ENCODE data around the gene RNF217.

Gene RNF217

DNA sequence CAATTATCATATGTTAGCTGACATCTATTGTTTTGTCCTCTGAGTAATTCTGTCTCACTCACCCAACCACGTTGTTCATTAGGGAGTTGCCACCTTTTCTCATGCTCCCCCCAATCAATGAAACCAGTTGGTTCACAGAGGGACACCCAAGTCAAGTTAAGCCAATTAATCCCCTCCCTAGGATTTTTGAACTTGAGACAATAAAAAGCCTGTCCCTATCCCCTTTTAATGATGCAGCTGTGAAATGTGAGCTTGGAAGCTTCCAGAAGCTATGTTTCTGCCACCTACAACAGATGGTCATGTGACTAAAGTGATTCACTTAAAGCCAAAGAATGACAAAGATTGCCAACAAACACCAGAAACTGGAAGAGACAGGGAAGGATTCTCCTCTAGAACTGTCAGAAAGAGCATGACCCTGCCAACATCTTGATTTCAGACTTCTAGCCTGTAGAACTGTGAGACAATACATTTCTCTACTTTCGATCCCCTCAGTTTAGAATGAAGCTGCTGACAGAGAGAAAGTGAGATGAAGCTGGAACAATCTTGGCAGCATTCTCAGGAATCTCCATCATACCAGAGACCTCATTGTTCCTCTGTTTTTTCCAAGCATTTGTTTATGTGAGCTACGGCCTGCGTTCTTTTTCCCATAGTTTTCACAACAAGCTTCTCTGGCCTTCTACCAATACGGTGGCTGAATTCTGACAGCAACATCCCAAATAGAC lies 133.5 kb downstream of the RNF217 start:
- no peak for DNase-seq (ENCODE audit: low read depth in 2 of 2)

DNA sequence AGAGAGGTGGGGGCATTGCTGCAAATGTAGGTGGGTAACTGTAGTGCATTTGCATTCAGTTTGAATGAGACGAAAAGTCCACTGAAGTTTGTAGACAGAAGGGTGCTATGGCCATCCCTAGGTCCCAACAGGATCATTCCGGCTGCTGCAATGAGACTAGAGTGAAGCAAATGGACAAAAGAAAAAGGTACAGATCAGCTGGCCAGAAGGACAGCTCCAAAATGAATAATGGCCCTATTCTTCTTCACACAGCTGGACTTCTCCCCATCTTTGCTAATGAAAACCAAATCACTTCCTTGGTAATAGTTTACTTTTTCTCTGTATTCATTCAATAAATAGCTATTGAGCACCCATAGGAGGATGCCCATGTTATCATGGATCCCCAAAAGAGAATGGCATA lies 134.9 kb downstream of the RNF217 start:
- DNase-seq (ENCODE audit: low read depth in 2 of 2): no peak

DNA sequence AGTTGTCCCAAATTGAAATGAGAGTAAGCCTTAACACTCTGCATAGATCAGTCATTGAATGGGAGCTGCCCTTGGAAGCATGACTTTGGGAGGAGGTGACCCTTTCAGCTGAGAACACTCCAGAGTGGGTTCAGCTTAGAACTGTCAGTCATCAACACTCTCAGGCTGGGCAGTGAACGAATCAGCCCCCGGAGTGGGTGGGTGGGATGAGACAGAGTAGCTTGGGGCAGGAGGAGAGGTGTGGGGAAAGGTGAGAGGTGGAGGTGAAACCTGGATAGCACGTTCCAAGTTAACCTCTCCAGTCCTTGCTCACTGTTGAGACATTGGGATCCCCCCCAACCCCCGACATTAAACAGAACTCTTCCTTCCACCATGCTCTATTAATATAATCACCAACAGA lies 136.0 kb downstream of the RNF217 start:
- no peak for DNase-seq (ENCODE audit: low read depth in 2 of 2)

DNA sequence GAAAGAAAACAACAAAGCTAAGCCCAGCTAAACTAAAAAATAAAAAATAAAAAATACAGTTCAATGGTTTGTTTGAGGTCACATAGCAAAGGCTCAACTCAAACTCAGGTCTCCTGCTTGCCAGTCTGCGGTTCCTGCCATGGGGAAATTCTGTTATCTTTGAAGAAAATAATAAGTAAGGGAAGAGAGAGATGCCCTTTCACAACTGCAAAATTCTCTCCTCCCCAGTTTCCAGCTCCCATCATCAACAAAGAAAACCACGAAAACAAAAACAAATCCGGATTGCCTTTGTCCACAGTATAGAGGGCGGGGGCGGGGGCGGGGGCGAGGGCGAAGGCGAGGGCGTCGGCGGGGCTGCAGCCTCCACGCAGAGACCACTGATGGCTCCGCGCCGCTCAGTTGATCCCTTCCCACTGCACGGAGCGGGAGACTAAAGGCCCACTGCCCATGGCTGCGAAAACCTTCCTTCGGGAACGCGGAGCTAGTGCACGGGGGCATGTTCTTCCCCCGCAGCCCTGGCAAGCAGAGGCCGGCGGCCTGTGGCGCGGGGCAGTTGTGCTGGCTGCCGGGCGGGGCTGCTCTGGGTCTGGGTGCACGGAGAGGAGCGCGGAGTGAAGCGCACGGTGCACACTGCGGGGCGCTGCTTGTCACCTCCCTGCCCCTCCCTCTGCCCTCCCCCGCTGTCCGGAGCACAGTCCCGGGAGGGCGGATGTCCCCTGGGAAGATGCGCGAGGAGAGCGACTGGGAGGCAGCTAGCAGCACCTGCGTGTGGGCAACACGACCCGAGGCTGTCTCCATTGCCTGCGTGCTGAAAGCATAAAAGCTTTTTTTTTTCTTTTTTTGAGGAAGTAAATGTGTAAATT lies 137.2 kb downstream of the RNF217 start:
- DNase-seq (ENCODE audit: low read depth in 2 of 2): no peak

DNA sequence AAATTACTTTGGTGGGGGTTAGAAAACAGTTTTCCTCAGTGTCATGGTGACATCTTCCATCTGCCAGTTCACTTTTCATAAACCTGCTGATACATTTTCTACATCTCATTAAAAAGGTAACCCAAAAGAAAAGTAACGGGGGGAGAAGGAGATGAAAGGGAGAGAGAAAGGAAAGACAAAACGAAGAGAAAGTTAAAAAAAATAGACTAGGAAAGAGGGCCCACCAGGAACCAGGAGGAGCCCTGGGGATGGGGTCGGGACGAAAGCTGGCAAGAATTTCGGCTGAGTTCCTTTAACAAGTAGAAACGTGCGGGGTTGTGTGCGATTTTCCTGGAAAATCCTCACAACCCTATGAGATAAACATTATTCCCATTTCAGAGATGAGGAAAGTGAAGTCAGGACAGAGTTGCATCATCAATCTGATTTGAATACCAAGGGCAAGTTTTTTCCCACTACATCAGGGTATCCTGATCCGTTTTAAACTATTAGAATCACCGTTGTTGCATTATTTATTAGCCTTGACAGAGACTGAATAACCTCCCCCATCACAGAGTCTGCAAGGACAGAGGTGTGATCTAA lies 137.9 kb downstream of the RNF217 start:
- no peak for DNase-seq (ENCODE audit: low read depth in 2 of 2)

DNA sequence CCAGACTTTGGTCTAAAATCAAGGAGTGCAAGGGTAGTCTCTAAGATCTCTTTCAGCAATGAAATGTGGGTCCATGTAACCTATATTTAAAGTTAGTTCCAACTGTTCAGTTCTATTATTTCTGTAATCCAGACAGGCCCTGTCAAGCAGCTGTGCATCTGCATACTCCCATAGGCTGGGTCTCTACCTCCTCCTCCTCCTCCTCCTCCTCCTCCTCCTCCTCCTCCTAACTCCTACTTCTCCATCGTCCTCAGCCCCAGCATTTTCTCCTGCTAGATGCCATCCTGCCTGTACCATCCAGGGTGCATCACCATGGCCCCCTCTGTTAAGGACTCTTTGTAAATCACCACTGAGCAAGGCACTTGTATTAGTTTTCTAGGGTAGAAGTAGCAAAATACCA lies 138.9 kb downstream of the RNF217 start:
- no peak for DNase-seq (ENCODE audit: low read depth in 2 of 2)

DNA sequence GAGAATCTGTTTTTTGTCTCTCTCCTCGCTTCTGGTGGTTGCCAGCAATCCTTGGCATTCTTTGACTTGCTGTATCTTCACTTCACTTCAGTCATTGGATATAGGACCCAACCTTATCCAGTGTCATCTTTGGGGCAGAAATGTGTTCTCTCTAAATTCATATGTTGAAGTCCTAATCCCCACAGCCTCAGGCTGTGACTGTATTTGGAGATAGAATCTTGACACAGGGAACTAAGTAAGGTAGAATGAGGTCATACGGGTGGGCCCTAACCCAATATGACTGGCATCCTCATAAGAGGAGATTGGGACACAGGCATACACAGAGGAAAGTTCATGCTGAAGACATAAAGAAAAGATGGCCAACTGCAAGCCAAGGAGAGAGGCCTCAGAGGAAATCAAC lies 139.4 kb downstream of the RNF217 start:
- no peak for DNase-seq (ENCODE audit: low read depth in 2 of 2)

DNA sequence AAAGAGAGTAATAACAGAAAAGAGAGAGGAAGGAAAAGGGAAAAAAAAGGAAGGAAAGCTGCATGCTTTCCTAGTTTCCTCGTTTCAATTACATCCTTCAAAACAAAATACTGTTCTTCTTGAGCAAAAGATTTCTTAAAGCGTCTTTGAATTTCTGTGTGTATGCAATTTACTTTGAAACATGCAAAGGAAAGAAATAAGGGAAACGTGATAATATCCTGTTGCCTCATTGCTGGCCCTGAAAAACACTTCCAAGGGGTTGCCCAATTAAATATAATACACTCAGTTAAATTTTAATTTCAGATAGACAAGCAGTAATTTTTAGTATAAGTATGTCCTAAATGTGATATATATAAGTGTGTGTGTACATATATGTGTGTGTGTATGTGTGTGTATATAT lies 140.2 kb downstream of the RNF217 start:
- DNase-seq (ENCODE audit: low read depth in 2 of 2): no peak

DNA sequence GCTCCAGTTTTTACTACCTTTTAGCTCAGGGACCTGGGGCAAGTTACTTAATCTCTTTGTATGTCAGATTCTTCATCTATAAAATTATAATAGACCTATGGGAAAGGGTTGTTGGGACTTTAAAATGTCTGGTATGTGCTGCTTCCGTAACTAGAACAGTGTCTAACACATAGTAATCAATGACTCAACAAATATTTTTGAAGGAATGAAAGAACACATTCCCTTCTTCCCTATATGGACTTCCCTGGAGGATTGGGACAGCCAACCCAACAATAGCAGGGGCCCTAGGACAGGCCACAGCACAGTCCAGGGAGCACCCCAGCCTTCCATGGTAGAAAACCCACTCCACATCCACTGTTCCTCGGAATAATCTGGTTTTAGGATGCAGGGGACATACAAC lies 140.7 kb downstream of the RNF217 start:
- DNase-seq (ENCODE audit: low read depth in 2 of 2): no peak

DNA sequence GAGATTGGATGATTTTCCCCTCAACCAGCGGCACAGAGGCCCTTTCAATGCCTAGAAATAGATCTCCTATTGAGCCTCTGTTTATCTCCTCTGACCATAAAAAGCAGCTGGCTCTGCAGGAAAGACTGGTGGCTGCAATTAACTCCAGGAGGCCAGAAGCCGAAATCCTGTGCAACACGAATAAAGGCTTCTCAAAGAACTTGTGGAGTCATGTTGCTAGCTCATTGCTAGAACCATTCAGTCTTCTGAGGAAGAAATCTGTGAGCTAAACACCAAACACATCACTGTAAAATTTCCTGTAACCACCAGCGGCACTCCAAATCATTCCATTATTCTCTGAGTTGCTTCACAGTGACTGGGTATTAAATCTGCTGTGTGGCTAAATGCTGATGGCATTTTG lies 142.2 kb downstream of the RNF217 start:
- DNase-seq (ENCODE audit: low read depth in 2 of 2): no peak

DNA sequence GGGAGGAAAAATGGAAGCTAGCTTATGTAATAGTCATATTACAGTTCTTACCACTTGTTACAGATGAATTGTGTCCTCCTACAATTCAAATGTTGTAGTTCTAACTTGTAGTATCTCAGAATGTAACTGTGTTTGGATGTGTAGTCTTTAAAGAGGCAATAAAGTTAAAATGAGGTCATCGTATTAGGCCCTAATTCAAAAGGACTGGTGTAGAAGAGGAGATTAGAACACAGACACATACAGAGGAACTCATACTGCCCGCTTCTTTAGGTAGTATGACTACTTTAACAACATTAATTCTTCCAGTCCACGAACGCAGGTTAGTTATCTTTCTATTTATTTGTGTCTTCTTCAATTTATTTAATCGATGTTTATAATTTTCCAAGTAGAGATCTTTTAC lies 144.8 kb downstream of the RNF217 start:
- DNase-seq (ENCODE audit: low read depth in 2 of 2): no peak

DNA sequence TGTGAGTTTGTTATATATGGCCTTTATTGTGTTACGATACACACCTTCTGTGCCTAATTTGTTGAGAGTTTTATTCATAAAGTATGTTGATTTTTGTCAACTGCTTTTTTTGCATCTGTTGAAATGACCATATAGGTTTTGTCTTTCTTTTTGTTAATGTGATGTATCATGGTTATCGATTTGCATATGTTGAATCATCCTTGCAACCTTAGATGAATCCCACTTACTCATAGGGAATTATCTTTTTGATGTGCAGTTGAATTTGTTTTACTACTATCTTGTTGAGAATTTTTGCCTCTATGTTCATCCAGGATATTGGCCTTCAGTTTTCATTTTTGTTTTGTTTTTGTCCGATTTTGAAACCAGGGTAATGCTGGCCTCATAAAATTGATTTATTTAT lies 145.7 kb downstream of the RNF217 start:
- DNase-seq (ENCODE audit: low read depth in 2 of 2): no peak

DNA sequence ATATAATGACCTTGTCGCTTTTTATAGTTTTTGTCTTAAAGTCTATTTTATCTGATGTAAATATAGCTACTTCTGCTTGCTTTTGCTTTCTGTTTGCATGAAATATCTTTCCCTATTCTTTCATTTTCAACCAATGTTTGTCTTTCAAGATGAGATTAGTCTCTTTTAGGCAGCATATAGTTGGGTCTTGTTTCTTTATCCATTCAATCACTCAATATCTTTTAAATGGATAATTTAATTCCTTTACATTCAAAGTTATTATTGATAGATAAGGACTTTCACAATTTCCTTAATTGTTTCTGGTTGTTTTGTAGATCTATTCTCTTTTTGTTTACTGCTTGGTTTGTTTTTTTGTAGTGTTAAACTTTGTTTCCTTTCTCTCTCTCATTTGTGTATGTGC lies 147.8 kb downstream of the RNF217 start:
- no peak for DNase-seq (ENCODE audit: low read depth in 2 of 2)

DNA sequence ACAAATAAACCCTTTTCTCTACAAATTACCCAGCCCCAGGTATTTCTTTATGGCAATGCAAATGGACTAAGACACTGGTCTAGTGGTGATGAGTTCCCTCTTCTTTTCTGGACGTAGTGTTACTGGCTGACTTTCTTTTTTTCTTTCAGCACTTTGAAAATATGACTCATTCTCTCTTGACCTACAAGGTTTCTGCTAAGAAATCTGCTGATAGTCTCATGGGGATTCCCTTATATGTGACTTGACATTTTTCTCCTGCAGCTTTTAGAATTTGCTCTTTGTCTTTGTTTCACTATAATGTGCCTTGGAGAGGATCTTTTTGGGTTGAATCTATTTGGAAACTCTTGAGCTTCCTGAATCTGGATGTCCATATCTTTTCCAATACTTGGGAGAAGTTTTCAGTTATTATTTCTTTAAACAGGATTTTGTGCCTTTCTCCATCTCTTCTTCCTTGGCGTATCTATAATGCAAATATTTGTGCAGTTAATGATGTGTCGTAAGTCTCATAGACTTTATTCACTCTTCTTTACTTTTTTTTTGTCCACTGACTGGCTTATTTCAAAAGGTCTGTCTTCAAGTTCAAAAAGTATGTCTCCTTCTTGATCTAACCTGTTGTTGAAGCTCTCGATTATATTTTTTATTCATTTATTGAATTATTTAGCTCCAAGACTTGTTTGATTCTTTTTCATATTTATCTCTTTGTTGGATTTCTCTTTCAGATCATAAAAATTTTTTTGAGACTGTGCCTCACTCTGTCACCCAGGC lies 149.2 kb downstream of the RNF217 start:
- no peak for DNase-seq (ENCODE audit: low read depth in 2 of 2)

DNA sequence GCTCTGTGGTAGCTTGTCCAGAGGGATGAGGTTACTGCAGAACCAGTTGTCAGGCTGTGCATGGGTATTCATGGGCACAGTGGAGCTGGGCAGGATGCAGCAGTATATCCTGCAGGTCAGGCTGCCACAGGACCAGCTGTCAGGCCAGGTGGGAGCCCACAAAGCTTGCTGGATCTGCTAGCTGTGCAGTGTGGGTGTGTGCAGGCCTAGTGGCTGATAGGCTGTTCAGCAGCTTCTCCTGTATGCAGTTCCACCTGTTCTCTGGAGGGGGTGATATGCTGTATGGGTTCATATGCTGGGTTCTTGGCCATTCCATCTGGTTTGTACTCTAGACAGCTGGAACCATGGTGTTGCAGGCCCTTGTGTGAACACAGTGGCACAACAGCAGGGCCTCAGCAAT lies 150.7 kb downstream of the RNF217 start:
- no peak for DNase-seq (ENCODE audit: low read depth in 2 of 2)

DNA sequence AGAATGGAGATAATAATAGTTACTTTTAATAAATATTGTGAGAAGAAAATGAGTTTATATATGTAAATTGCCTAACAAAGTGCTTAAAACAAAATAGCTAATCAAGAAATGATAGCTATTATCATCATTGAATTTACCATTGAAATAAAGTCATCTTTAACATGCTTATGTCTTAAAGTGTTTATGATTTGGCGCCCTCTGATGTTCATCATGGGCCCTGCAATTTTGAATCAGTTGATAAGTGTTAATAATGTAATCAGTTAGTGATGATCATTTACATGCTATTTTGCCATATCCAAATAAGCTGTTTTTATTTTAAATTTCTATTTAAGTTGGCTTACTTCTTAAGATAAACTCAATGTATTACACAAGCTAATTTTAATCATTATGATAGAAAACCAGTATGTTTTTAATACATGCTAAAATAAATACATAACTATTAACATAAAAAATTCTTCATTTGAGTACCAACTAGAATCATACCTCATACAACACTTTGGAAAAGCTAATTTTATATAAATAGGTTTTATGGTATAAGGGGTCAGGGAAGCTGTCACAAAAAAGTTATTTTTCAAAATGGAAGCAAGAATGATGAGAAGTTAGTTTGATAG lies 152.1 kb downstream of the RNF217 start:
- no peak for DNase-seq (ENCODE audit: low read depth in 2 of 2)

DNA sequence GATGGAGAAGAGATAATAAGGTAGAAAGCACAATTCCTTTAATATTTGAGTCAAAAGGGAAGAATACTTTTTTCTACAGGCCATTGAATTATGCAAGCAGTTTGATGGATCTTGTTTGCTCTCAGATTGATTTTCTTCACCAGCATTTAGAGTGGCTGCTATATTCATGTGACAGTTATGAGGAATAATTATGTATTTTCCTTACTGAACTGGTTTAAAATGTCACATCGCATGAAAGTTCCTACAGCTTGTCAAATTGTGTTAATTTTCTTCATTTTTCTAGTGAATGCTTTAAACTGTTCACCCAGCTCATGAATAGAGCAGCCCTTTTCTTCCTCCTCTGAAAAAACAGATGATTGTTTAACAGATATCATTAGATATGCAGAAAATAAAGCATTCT lies 153.9 kb downstream of the RNF217 start:
- DNase-seq (ENCODE audit: low read depth in 2 of 2): no peak

DNA sequence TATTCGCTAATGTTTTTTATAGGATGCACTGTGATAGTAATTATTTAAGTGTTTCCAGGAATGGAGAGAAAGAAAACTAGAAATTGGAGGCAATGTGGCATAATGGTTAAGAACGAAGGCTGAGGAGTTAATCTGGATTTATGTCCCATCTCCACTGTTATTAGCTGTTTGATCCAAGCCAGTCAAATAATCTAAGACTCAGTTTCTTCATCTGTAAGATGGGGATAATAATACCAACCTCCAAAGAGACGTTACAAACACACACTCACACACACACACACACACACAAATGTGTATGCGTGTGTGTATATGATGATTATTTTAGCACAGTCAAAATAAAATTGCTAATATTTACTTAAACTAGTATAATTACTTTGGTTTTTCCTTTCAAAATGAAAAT lies 154.5 kb downstream of the RNF217 start:
- DNase-seq (ENCODE audit: low read depth in 2 of 2): no peak

DNA sequence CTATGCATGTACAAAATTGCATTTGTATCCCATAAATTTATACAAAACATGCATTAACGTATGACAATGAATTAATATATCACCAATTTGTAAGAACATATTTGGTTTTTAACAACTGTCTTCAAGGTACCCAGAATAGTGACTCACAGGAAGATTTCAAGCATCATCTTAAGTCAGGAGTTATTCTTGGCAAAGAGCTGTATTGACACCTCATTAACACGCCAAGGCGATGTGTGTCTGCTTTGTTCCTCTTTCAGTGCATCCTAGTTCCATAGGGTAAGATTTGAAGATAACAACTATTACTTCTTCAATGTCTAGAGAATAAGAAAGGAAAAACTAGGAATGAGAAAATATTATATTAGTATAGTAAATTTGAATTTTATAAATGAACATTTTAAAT lies 155.6 kb downstream of the RNF217 start:
- no peak for DNase-seq (ENCODE audit: low read depth in 2 of 2)

DNA sequence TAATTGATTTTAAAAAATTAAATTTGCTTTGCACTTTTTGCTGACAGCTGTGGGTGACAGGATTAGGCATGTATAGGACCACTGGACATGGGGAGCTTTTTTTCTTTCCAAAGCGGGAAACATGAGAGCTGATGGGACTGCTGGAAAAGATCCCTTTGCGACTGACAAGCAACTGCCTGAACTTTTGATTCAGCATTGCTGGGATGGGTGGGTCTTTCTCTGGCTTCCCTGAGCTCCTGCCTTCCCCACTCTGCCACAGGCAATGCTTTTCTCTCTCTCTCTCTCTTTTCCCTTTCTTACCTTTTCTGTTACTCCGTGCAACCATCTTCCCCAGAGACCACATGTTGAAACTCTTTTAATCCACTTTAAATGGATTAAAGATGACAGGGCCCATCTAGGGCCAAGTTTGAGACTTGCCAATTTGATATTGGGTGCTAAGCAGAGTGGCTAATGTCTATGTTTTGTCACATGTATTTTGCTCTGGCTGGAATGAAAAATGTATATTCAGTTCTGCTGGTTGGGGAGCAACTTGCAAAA lies 157.9 kb downstream of the RNF217 start:
- no peak for DNase-seq (ENCODE audit: low read depth in 2 of 2)

DNA sequence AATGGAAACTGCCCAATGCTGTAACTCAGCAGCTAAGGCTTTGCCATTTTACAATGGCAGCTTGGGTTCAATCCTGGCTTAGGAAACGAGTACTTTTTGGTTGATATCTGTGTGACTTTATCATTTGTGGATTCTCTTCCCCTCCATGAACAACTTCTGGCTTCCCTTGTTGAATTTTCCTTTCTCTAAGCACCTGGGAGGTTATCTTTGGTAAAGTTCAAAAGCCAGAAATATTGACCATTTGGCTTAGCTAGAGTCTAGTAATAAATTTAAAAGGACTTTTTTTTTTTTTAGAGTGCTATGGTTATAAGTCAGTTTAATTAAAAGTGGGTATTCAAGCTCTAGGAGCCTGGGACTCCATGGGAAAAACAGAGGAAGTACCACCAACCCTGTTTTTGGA lies 159.7 kb downstream of the RNF217 start:
- DNase-seq (ENCODE audit: low read depth in 2 of 2): no peak

DNA sequence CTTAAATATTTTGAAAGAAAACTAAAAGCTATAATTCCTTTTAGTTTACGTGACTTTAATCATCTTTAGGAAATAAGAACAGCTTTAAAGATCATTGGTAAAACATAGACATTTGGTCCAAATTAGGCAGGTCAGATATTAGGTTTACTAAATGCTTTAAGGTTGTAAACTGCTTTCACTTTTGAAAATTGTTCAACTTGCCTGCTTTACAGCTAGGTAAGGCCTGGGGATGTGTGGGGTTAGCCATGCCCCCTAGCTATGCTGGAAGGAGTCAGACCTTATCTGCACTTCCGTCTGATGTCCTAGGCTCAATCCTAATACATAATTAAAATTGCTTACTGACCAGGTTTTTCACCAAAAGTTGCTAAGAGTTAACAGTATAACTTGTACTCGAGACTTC lies 160.8 kb downstream of the RNF217 start:
- no peak for DNase-seq (ENCODE audit: low read depth in 2 of 2)
